ENCODE results near the gene NTRK3.

- TF ChIP-seq CTCF (IDR thresholded peaks at IDR 0.05): no peak
- TF ChIP-seq POLR2A (IDR thresholded peaks at IDR 0.05): no peak
Observed at GRCh38 chr15:88060383-88060782, 196.2 kb downstream of the NTRK3 start.
